ENCODE data around the gene HSD3B7.

HSD3B7 gene

GRCh38 chr16:30956601-30957455, 28.2 kb upstream of the HSD3B7 start:
- DNase-seq (ENCODE audit: low read depth) = peak; percentile 83
- H3K4me3 ChIP-seq (ENCODE audit: control insufficient read depth, low read depth, low read length) = peak overlapping the region; percentile 89
- no peak for TF ChIP-seq CTCF (conservative IDR thresholded peaks at IDR 0.05; ENCODE audit: control insufficient read depth, insufficient read depth, low read depth, low read length)

- TF ChIP-seq CTCF (conservative IDR thresholded peaks at IDR 0.05; ENCODE audit: control insufficient read depth, insufficient read depth, low read depth, low read length) = no peak
- H3K4me3 ChIP-seq (ENCODE audit: control insufficient read depth, low read depth, low read length) = peak within 1 kb of the TSS; percentile 89
- DNase-seq (ENCODE audit: low read depth) = peak; percentile 95
These were observed 27.4 kb upstream of the HSD3B7 start, which contains the start of gene SETD1A for GRCh38 chr16:30957456-30958174. TSS of gene SETD1A (plus strand) at chr16:30957754. CDS start at chr16:30958732, 978 bp downstream.

GRCh38 chr16:30958175-30959079, 26.6 kb upstream of the HSD3B7 start:
- peak overlapping the region; percentile 89 for H3K4me3 ChIP-seq (ENCODE audit: control insufficient read depth, low read depth, low read length)
- TF ChIP-seq CTCF (conservative IDR thresholded peaks at IDR 0.05; ENCODE audit: control insufficient read depth, insufficient read depth, low read depth, low read length) = no peak
- DNase-seq (ENCODE audit: low read depth) = peak; percentile 42

- DNase-seq (ENCODE audit: low read depth) = no peak
- no peak for TF ChIP-seq CTCF (conservative IDR thresholded peaks at IDR 0.05; ENCODE audit: control insufficient read depth, insufficient read depth, low read depth, low read length)
- H3K4me3 ChIP-seq (ENCODE audit: control insufficient read depth, low read depth, low read length) = no peak overlapping the region
These were observed 23.6 kb upstream of the HSD3B7 start for GRCh38 chr16:30961384-30961783.

GRCh38 chr16:30963925-30964511, 21.0 kb upstream of the HSD3B7 start:
- TF ChIP-seq CTCF (conservative IDR thresholded peaks at IDR 0.05; ENCODE audit: control insufficient read depth, insufficient read depth, low read depth, low read length) = no peak
- no peak overlapping the region for H3K4me3 ChIP-seq (ENCODE audit: control insufficient read depth, low read depth, low read length)
- DNase-seq (ENCODE audit: low read depth) = no peak

Measured in fibroblast of mammary gland (primary cell).